SKM-1 (cell line): ENCODE data around the gene LETM1.

Source experiments
- DNase-seq: peaks from one replicate; lab custom pipeline; 2025; ENCODE audit not compliant: unreplicated experiment; lab: John Stamatoyannopoulos, UW

Gene LETM1

GRCh38 chr4:1797298-1797860 lies 58.6 kb downstream of the LETM1 start:
- no peak for DNase-seq

- no peak for DNase-seq
Observed at GRCh38 chr4:1796486-1797204, 59.3 kb downstream of the LETM1 start.

- no peak for DNase-seq
Observed at GRCh38 chr4:1795299-1796195, 60.4 kb downstream of the LETM1 start.

GRCh38 chr4:1794809-1795298 lies 61.1 kb downstream of the LETM1 start:
- DNase-seq, result no peak

- DNase-seq, result no peak
Observed at GRCh38 chr4:1793940-1794808, 61.8 kb downstream of the LETM1 start.

GRCh38 chr4:1793496-1793840 lies 62.5 kb downstream of the LETM1 start:
- DNase-seq, result no peak

GRCh38 chr4:1792832-1793495 lies 63.0 kb downstream of the LETM1 start, which contains the start of gene FGFR3:
Gene FGFR3, plus strand, starts transcription at chr4:1793293. Its CDS starts 642 bp downstream, at chr4:1793935.
- no peak for DNase-seq

- no peak for DNase-seq
Observed at GRCh38 chr4:1792158-1792831, 63.7 kb downstream of the LETM1 start.

GRCh38 chr4:1790005-1790404 lies 66.0 kb downstream of the LETM1 start:
- DNase-seq, result no peak

GRCh38 chr4:1789552-1789951 lies 66.4 kb downstream of the LETM1 start:
- DNase-seq, result no peak

- DNase-seq, result no peak
Observed at GRCh38 chr4:1788254-1788973, 67.5 kb downstream of the LETM1 start.

GRCh38 chr4:1787411-1788077 lies 68.4 kb downstream of the LETM1 start:
- DNase-seq, result no peak

- no peak for DNase-seq
Observed at GRCh38 chr4:1786544-1787362, 69.2 kb downstream of the LETM1 start.

- no peak for DNase-seq
Observed at GRCh38 chr4:1785592-1785991, 70.4 kb downstream of the LETM1 start.

- no peak for DNase-seq
Observed at GRCh38 chr4:1784789-1785591, 71.0 kb downstream of the LETM1 start.

- DNase-seq, result no peak
Observed at GRCh38 chr4:1784395-1784788, 71.6 kb downstream of the LETM1 start.

- DNase-seq, result no peak
Observed at GRCh38 chr4:1783970-1784369, 72.0 kb downstream of the LETM1 start.
